Common myeloid progenitor, CD34-positive (primary cell): ENCODE results near the gene PRKCZ.
"Not testable (repeated sequence)": the region's sequence is repeated elsewhere in the genome, so short reads cannot be mapped to it uniquely, and the experiment has no call there.

Source experiments
- CTCF ChIA-PET: fragments of 350-600 bp; sonication (Branson Sonifier 250); formaldehyde crosslinking; loops from one replicate; lab custom pipeline; 2021; ENCODE audit warnings: antibody characterized with exemption; lab: Charles Lee
- POLR2A ChIA-PET: fragments of 350-600 bp; sonication (Branson Sonifier 250); formaldehyde crosslinking; loops from one replicate; lab custom pipeline; 2021; ENCODE audit warnings: antibody characterized with exemption; lab: Charles Lee
- DNase-seq, 3 donors: peaks; one replicate each; pipeline versions ENCODE4 v3.0.0 to v3.0.0-alpha.2; 2013
- H3K27ac ChIP-seq, 2 experiments: 1 replicate in 1 of 2; 2 replicates in 1 of 2; pipeline ENCODE4 v1.7.0; 2013; ENCODE audit warnings: inconsistent platforms in 2 of 2, low read length in 2 of 2, mild to moderate bottlenecking in 2 of 2, low read depth in 1 of 2, moderate library complexity in 1 of 2; ENCODE audit not compliant: severe bottlenecking in 2 of 2, insufficient read depth in 1 of 2, poor library complexity in 1 of 2
- H3K27me3 ChIP-seq, 5 experiments: replicated peaks in 2 of 5; 1 replicate in 3 of 5; 2 replicates in 2 of 5; pipeline versions ENCODE4 v1.6.1 to v1.7.0; 2013; ENCODE audit warnings: low read length in 4 of 5, mild to moderate bottlenecking in 2 of 5, moderate library complexity in 2 of 5, inconsistent platforms in 1 of 5; ENCODE audit not compliant: insufficient read depth in 5 of 5, control insufficient read depth in 4 of 5
- H3K36me3 ChIP-seq, 4 experiments: 1 replicate in 2 of 4; 2 replicates in 2 of 4; pipeline versions ENCODE4 v1.6.1 to v1.7.0; 2013; ENCODE audit warnings: low read length in 3 of 4, control low read depth in 1 of 4, mild to moderate bottlenecking in 1 of 4; ENCODE audit not compliant: control insufficient read depth in 4 of 4, insufficient read depth in 4 of 4
- H3K4me1 ChIP-seq, 4 experiments: 1 replicate in 3 of 4; 2 replicates in 1 of 4; pipeline versions ENCODE4 v1.6.1 to v1.7.1; 2013; ENCODE audit warnings: low read length in 3 of 4, mild to moderate bottlenecking in 3 of 4, control low read depth in 1 of 4, inconsistent platforms in 1 of 4, moderate library complexity in 1 of 4; ENCODE audit not compliant: control insufficient read depth in 4 of 4, insufficient read depth in 4 of 4; ENCODE audit errors: control extremely low read depth in 1 of 4
- H3K4me3 ChIP-seq, 7 experiments: 1 replicate in 4 of 7; 2 replicates in 3 of 7; pipeline versions ENCODE4 v1.5.1 to v1.7.0; 2013; ENCODE audit warnings: mild to moderate bottlenecking in 7 of 7, low read length in 6 of 7, moderate library complexity in 6 of 7, inconsistent platforms in 2 of 7, low read depth in 2 of 7, control low read depth in 1 of 7; ENCODE audit not compliant: insufficient read depth in 4 of 7, control insufficient read depth in 1 of 7; ENCODE audit errors: extremely low read depth in 1 of 7
- H3K9me3 ChIP-seq, 5 experiments: 1 replicate in 4 of 5; 2 replicates in 1 of 5; pipeline versions ENCODE4 v1.6.1 to v1.7.1; 2013; ENCODE audit warnings: low read length in 4 of 5, mild to moderate bottlenecking in 2 of 5, inconsistent platforms in 1 of 5, low read depth in 1 of 5, moderate library complexity in 1 of 5; ENCODE audit not compliant: control insufficient read depth in 4 of 5, insufficient read depth in 2 of 5; ENCODE audit errors: control extremely low read depth in 1 of 5
- WGBS: methylation state at CpG from one replicate; pipeline ENCODE4 v1.1.5; 2013; ENCODE audit not compliant: insufficient coverage; 5-methylcytosine and 5-hydroxymethylcytosine counted together

The PRKCZ gene

GRCh38 chr1:2114635-2115007 lies 64.4 kb downstream of the PRKCZ start:
- CTCF ChIA-PET: interaction anchor here (0.9 to 3.9 kb wide), 3 partner anchors 18 to 25 kb away, joined by 3 to 14 read pairs (median 9); no protein-coding TSS in a partner anchor
- H3K27ac ChIP-seq, H3K4me3 ChIP-seq, H3K27me3 ChIP-seq, H3K9me3 ChIP-seq, POLR2A ChIA-PET, H3K36me3 ChIP-seq, DNase-seq: not testable (repeated sequence)
- 96% methylated on average over 14 of the region's 14 CpGs for WGBS
- H3K4me1 ChIP-seq: peaks cover 0 to 11% (median 5%) of the 10 kb centered on the region in 4 experiments

- Histone ChIP-seq H3K4me3 (no peak overlapping the region), H3K27ac (no peak overlapping the region), H3K4me1 (peaks cover 0 to 11% (median 5%) of the 10 kb centered on the region in 4 experiments), H3K27me3 (peaks cover 0 to 3% (median 0%) of the 10 kb centered on the region in 5 experiments), H3K9me3 (peaks cover 0 to 6% (median 3%) of the 10 kb centered on the region in 5 experiments), H3K36me3 (no peaks in the 10 kb centered on the region)
- CTCF ChIA-PET: interaction anchor here (0.9 to 2.0 kb wide), 3 partner anchors 18 to 25 kb away, joined by 3 to 9 read pairs (median 3); no protein-coding TSS in a partner anchor
- 95% methylated on average over 33 of the region's 33 CpGs for WGBS
- DNase-seq: no peak
- POLR2A ChIA-PET: no interaction called here
Measured at GRCh38 chr1:2115008-2115641, 64.9 kb downstream of the PRKCZ start.

- WGBS: 85% methylated on average over 28 of the region's 28 CpGs
- no peaks in the 10 kb centered on the region for H3K36me3 ChIP-seq
- CTCF ChIA-PET: interaction anchor here (1.3 to 2.0 kb wide), 2 partner anchors 18 to 24 kb away, joined by 3 to 9 read pairs; no protein-coding TSS in a partner anchor
- POLR2A ChIA-PET: no interaction called here
- H3K4me3 ChIP-seq: no peak overlapping the region
- H3K27ac ChIP-seq: no peak overlapping the region
- H3K27me3 ChIP-seq: peaks cover 0 to 3% (median 0%) of the 10 kb centered on the region in 5 experiments
- no peak for DNase-seq
- peaks cover 0 to 6% (median 3%) of the 10 kb centered on the region in 5 experiments for H3K9me3 ChIP-seq
- peaks cover 0 to 11% (median 5%) of the 10 kb centered on the region in 4 experiments for H3K4me1 ChIP-seq
Measured at GRCh38 chr1:2115702-2116341, 65.6 kb downstream of the PRKCZ start.

GRCh38 chr1:2119886-2120285 lies 69.7 kb downstream of the PRKCZ start:
- CTCF ChIA-PET: interaction anchor here (1.0 to 1.2 kb wide), 3 partner anchors 12 to 35 kb away, joined by 3 to 5 read pairs (median 3); no protein-coding TSS in a partner anchor
- WGBS: 100% methylated on average over 1 of the region's 5 CpGs
- no peak overlapping the region for H3K4me3 ChIP-seq

GRCh38 chr1:2121101-2121691 lies 71.0 kb downstream of the PRKCZ start:
- no peaks in the 10 kb centered on the region for H3K27me3 ChIP-seq
- no peak overlapping the region for H3K4me3 ChIP-seq
- H3K4me1 ChIP-seq: peaks cover 0 to 7% (median 5%) of the 10 kb centered on the region in 4 experiments
- peak in 2 of 3 donors; percentile 55 to 65 for DNase-seq
- 96% methylated on average over 9 of the region's 14 CpGs for WGBS
- H3K27ac ChIP-seq: no peak overlapping the region
- H3K36me3 ChIP-seq: no peaks in the 10 kb centered on the region
- ChIA-PET POLR2A (no interaction called here), CTCF (no interaction called here)
- peaks cover 0 to 6% (median 3%) of the 10 kb centered on the region in 5 experiments for H3K9me3 ChIP-seq

More at GRCh38 chr1:2119886-2120285, 69.7 kb downstream of the PRKCZ start:
- Histone ChIP-seq H3K36me3 (no peaks in the 10 kb centered on the region), H3K27ac (no peak overlapping the region), H3K27me3 (peaks cover 0 to 3% (median 0%) of the 10 kb centered on the region in 5 experiments), H3K4me1 (no peaks in the 10 kb centered on the region), H3K9me3 (peaks cover 0 to 6% (median 3%) of the 10 kb centered on the region in 5 experiments)
- DNase-seq: no peak
- POLR2A ChIA-PET: no interaction called here

- CTCF ChIA-PET, H3K9me3 ChIP-seq, POLR2A ChIA-PET, H3K27me3 ChIP-seq, H3K27ac ChIP-seq, H3K36me3 ChIP-seq, H3K4me3 ChIP-seq: not testable (repeated sequence)
- peak in 1 of 3 donors; percentile 27 for DNase-seq
- H3K4me1 ChIP-seq: peaks cover 0 to 12% (median 11%) of the 10 kb centered on the region in 4 experiments
- whole genome bisulfite sequencing: no CpG with 5 or more reads among the region's 23 CpGs
Measured at GRCh38 chr1:2121794-2122193, 71.6 kb downstream of the PRKCZ start.
